Globus pallidus (tissue), 1 donor: ENCODE results near the gene CENPP.

ENCODE experiments used
- DNase-seq: peaks from one replicate; pipeline ENCODE4 v3.0.0-alpha.2; 2015; ENCODE audit warnings: low spot score

The CENPP gene

DNA sequence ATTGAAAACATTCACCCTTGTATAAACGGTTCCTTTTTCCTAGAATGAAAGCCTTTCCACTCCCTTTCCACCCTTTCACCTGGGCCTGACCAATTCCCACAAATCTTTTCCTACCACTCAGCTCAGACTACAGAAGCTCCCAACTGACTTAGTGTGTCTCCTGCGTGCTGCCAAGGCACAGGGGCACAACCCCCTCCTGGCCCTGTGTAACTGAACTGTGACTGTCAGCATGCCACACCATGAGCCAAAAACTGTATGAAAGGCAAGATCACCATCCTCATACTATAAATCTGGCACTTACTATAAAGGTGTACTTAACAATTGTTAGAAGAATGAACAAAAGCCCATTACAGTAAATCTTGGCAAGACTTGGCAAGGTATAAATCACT, 12.1 kb upstream of the CENPP start:
- no peak for DNase-seq

DNA sequence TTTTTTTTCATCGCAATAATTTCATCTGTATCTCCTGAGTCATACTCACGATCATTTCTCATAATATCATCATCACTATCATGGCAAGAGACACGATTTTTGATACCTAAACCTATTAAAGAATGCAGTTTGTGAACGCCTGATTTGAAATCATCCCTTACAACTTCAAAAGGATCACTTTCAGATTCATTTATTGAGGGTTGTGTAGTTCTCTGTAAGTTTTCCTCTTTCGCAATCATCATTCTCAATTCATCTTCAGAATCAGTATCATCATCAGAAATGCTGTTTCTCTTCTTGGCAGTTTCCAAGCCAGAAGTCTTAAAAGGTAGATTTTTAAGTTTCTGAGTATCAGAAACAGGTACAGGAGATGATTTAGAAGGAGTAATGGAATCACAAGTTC, 10.3 kb upstream of the CENPP start:
- no peak for DNase-seq

DNA sequence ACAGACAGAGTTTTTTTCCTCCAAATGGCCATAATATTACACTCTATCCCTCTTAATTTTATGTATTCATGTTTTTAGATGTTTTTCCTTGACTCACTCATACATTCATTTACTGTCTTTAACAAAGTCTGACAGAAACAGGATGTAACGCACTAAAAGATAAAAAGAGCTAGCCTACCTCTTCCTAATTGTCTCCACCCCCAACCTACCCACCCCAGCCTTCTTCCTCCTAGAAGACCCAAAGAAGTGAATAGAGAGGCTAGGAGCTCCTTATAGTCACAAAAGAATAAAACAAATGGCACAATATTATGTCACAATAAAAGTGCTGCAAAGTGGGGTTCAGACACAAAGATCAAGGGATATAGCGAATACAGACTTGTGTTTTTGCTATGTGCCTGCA, 1.3 kb upstream of the CENPP start:
- no peak for DNase-seq

DNA sequence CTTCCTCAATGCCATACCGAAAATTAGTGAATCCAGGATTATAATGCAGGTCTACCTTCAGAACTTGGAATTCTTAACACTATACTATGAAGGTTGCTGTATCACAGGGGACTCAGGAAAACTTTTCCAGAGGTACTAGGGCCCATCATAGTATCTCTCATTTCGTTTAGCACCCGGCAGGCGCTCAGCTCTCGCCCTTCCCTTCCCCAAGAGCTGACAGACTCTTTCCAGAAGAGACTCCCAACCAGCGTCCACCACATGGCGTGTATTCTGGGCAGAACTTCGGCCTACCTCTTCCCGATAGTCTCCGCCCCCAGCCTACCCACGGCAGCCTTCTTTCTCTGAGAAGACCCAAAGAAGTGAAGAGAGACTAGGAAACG, 874 bp upstream of the CENPP start:
- DNase-seq: no peak

DNA sequence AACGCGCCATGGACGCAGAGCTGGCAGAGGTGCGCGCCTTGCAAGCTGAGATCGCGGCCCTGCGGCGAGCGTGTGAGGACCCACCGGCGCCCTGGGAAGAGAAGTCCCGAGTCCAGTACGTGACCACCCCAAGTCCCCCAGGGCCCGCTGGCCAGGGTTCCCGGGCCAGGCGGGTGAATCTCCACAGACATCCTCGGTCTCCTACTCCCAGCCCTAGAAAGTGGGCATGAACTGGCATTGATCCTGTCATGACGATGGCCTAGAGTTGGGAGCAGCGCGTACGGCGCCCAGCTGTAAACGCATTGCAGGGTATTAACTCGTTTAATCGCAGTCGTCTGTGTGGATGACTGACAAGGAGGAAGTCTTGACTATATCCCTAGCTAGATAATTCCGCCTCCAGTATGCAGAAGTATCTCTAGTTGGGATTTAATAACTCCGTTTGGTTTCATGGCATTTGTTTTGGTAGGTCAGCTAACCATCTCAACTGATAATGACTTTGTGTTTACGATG, 293 bp downstream of the CENPP start:
- DNase-seq: no peak

DNA sequence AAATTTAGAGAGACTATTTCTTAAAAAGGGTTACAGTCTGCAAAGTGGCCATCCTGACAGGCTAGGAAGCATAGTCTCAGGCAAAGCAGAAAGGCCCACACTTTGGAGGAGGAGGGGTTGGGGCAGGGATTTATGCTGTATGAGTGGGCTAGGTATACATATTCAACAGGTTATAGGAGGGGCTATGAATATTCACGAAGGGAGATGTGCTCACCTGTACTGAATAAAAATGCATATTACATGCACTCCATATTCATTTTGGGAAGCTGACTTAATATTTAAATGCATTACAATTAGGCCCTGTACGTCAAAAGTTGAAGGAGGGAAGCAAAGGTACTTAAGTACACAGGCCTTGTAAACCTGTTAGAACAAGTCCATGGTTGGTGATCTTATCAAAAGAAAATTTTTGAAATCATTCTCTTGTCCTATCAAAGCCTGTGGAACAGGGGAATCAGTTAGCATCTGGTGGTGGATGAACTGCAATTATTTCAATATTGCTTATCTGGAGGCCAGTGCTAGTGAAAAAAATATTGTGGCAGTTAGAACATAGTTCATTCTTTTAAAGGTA, 1.6 kb downstream of the CENPP start:
- no peak for DNase-seq

DNA sequence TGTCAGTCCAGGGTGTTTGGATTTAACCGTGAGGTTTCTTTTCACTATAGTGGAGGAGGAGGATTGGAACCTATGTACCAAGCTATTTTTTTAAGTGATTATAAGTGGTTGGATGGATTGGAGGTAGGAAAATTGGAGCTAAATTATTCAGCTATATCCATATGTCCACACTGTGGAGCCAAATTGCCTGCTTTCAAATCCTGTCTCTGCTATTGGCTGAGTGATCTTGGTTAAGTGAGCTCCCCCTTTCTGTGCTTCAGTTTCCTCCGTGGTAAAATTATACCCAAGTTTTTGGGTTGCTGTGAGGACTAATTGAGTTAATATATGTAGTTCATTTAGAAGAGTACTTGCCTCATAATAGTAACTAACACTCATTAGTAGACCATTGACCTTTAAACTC, 2.5 kb downstream of the CENPP start:
- no peak for DNase-seq

DNA sequence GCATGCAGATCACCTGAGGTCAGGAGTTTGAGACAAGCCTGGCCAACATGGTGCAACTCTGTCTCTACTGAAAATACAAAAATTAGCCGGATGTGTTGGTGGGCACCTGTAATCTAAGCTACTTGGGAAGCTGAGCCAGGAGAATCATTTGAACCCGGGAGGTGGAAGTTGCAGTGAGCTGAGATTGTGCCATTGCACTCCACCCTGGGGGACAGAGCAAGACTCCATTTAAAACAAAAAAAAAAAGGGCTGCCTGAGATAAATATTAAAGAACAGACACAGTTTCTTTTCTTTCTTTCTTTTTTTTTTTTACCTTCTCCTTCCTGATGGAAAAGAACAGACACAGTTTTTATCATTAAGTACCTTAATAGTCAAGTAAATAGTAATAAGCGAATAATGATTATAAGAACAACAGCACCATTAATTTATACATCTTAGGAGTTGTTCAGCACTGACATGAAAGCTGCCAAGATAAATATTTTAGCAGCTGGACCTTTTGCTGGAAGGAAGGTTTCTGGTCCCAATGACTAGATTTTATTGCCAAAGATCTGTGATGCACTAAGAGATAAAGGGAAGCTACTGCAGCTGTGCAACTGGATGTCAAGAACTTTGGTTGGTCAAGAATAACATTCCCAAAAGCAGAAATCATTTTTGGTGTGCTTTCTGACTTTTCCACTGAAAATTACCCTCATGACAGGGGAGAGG, 7.0 kb downstream of the CENPP start:
- DNase-seq: no peak

DNA sequence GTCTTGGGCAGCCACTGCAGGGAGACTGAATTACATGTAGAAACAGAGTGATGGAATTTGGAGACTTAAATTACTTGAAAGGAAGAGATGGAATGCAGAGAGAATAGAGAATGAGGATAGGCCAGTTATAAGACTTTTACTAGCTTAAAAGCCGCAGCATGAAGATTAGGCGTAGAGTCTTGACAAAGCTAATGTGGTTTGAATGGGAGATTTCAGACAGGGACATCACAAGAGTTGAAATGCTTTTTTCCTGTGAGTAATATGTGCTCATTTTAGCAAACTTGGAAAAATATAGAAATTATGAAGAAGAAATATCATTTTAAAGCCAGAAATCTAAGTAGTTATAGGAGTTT, 7.5 kb downstream of the CENPP start:
- no peak for DNase-seq

DNA sequence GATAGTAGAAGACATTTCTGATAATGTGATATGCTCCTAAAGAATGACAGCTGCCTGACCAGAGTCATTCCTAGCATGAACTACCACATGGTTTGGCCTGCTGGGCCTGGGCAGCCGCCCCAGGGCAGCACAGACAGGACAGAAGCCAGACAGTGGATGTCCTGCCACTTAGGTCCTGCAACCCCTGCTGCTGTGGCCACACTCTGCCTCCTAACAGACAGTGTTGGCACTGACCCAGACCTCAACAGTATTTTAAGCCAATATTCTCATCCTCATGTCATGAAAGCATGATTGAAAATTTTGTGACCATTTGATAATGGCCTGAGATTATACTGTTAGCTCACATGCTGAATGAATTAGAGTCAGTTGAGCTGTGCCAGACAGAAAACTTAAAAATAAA, 15.8 kb downstream of the CENPP start:
- DNase-seq: no peak

DNA sequence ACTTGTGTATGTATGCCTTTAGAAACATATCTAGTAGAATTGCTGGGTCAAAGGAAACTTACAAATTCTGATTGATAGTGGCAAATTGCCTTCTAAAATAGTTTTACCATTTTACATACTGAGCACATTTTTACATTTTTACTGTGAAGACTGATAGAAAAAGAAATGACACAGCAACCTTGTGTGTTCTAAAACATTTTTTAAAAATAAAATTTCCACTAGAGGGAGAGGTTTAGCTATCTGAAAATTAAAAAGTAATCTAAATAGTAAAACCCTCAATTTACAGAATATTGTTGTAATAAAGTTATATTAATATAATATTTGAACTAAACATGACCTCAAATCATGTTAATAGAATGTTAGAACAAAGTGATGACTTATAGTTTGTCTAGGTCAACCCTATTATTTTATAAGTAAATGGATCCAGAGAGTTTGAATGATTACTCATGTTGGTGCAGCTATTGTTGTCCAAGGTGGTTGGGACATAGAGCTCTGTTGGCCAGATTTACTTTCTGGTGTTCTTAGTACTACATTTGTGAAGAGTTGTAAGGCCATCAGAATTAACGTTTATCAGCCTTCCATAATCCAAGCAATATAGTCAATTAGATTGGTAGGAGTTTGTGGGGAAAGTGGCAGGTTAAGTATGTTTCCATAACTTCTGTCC, 17.2 kb downstream of the CENPP start:
- no peak for DNase-seq

DNA sequence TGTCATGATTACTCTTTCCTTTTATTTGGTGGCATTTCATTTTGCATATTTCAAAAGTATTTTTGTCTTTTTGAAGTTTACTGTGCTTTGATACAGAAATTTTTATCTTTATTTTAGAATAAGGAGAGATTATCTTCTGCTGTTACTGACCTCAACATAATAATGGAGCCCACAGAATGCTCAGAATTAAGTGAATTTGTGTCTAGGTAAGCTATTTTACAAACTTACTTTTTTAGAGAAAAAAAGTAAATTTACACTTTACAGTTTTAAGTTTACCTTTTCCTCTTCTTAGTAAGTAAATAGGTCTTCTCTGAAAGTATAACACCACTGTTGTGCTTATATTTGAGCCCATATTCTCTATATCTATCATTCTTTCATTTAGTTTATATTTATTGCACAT, 19.8 kb downstream of the CENPP start:
- no peak for DNase-seq

DNA sequence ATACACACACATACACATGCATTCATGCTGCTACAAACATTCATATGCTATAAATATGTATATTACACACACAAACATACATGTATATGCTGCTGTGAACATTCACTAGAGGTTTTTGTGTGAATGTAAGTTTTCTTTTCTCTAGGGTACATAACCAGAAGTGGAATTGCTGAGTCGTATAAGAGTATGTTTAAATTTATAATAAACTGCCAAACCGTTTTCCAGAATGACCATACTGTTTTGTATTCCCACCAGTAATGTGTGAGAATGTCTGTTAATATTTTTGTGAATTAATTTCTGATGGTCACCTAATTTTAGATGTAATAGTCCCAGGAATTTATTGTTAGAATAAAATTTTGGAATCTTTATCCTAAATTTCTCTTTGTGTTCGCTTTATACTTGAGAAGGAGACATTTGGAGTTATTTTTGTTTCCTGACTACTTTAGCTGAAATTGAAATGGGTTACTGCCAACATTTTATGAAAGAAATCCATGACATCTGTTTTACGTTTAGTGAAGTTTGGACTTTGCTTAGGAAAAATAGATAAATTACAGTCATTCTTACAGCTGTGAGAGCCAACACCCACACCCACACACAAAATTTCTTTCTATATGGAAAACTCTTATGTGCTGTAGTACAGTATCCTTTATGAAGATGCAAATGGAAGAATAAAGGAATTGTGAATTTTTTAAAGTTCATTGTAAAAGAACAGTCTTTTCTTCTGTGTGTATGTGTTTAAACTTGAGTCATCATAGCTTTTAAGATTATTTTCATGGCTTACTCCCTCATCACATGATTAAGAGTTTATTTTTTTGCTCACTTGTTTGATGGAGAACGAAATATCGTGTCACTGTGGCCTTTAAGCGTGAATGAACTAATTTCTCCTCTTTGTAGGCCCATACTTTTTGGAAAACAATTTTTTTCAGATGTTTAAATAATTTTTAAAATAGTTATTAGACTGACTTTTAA, 24.3 kb downstream of the CENPP start:
- no peak for DNase-seq

DNA sequence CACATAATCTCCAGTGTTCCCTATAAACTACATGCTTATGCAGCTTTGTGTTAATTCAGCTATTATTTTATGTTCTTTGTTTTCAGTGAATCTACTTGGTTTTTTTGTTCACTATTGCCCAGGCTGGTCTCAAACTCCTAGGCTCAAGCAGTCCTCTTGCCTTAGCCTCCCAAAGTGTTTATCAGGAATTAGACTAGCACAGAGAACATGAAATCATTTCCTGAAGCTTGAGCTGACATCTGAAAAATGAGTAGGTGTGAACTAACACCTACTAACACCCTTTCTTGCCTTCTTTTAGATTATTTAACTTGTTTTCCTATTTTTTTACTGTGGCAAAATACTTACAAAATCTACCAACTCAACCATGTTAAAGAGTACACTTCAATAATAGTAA, 25.0 kb downstream of the CENPP start:
- DNase-seq: no peak

DNA sequence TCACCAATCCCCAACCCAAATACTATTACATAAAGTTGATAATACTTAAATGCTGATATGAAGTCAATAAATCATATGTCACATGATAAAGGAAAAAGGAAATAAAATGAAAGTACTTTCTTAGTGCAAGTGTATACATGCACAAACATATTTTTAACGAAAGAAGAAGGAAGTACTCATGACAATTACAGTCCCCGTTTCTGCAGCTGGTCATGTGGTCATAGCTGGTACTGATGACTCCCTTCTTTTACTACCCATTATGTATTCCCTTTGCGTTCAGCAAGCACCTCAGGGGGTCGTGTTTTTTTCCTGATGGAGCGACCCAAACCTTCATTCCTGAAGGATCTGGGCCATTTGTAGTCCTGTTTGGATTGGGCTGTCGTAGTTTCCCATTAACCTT, 27.3 kb downstream of the CENPP start:
- no peak for DNase-seq

DNA sequence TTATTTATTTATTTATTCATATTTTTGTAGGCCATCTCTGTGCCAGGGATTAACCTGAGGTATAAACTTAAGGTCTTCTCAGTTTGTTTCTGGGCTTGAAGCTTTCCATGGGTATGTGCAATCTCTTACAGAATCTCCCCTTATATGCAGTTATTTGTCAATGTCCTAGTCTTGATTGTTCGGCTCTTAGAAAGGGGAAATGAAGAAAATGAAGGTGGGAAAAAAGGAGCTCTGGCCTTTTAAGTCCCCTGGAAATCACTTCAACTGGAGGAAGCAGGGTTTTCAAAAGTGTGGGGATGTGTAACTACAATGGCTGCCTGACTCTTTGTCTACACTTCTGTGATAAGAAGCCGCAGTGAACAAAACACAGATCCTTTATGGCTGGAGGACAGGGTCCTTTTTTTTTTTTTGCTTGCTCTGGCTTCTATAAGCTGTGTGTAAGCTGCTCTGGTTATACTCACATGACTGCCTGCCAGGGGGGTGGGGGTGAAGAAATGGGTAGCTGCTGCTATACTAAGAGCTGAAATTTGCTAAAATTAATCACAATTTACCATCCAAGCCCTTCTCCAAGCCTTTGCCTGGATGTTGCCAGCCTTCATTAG, 33.7 kb downstream of the CENPP start:
- no peak for DNase-seq

DNA sequence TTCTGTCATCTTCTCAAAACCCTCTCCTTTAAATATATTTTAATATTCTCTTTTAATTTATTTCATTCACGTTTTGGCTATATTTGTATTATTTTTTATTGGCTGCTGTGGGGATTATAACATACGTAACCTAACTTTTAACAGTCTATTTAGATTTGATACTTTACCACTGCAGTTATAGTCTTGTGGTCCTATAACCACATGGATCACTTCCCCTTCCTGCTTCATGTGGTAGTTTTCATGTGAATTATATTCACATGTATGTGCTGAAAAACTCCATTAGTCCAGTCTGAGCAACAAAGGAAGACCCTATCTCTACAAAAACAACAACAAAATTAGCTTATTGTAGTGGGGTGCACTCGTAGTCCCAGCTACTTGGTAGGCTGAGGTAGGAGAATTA, 34.3 kb downstream of the CENPP start:
- no peak for DNase-seq

DNA sequence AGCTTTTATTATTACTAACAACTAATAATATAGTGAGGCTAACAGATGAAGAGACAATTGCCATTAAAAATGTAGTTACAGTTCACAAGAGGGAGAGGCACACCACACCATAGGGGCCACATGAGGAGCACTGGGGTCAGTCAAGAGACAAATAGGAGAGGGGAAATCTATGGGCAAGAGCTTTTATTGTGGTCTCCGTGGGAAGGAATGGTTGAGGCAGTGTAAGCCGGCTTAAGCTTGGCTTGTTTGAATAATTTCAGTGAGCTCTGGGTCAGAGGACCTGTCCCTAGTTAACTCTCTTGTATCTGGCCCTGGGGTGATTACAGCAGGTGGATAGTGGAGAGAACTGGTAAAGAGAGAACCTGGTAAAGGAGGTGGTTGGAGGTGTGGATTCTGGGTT, 43.3 kb downstream of the CENPP start:
- no peak for DNase-seq

DNA sequence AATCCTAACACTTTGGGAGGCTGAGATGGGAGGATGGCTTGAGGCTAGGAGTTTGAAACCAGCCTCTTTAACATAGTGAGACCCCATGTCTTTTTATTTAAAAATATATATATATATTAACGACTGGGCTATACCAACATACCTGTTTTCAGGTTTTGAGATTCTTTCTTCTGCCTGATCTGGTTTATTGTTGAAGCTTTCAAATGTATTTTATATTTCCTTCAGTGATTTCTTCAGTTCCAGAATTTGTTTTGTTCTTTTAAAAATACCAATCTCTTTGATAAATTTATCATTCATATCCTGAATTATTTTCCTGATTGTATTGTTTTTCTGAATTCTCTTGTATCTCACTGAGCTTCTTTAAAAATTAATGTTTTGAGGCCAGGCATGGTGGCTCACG, 47.4 kb downstream of the CENPP start:
- DNase-seq: no peak

DNA sequence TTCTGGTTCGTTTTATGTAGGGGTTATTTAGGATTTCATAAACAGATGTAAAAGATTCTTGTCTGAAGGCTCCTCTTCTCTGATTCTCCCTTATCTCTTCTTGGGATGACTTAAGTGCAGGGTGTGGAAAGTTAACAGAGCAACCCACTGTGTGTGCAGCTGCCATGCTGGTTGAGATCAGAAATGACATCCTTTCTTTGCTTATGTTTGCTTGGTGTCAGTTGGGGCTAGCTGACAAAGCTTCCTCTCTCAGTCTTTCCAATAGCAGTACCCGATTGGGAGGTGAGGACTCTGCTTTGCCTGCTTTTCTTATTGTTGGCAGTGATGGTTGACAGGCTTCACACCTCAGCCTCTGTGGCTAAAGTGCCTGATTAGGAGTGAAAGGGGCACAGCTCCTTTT, 52.1 kb downstream of the CENPP start:
- DNase-seq: no peak

DNA sequence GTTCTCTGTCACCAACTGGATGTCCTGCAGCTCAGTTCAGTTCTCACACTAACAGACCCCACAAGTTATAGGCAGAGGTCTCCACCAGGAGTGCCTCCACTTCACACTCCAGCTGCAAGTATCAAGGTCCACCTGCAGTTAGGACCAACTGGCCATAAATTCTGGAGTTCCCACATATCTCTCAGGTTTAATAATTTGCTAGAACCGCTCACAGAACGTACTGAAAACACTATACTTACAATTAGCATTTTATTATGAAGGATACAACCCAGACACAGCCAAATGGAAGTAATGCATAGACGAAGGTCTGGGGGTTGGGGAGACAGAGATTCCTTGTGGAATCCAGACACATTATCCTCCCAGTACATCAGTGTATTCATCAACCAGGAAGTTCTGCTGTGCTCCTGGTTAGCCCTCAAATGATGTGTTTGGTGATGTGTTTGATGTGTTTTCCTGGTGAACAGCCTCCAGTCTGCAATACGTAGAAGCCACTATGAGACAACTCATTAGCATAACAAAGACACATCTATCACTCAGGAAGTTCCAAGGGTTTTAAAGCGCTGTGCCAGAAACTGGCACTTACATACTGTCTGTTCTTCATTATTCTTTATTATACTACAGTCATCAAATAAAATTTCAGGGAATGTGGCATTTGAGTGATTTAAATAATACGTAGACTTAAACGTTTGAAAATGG, 53.3 kb downstream of the CENPP start:
- DNase-seq: no peak

DNA sequence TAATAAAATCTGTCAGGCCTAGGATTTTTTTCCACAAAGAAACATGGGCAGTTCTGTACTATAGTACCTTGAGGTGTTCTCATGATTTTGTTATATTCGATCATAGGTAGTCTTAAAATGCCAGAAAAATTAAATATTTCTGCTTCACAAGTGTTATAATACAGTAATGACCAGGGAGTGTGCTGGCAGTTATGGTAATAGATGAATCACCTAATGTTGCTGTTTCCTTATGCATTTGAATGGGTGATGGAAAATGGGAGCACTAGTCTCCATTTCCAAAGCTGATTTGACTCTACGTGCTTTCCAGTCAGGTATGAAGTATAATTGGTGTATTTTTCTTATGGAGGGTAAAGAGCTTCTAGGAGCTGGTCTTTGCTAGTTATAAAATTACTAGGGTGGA, 54.9 kb downstream of the CENPP start:
- DNase-seq: no peak
